Frontal cortex (tissue), 4 donors: Measurements from ENCODE around the gene CHSY1. TPM values are rescaled to one million over a fixed set of nuclear protein-coding genes. Genes with fewer than 3 reads are reported as not detected.

Experiments
- DNase-seq, 2 donors: peaks; one replicate each; pipeline ENCODE4 v3.0.0; 2012; ENCODE audit warnings: low spot score in 2 of 2
- FAIRE-seq: peaks from 2 replicates; lab custom pipeline; 2012; peaks lifted over from hg19 to GRCh38; lab: Jason Lieb, UNC
- total RNA-seq: library from RNA; depleted of rRNA; stranded (reverse); fragments of >200 nt; gene quantifications from one replicate; pipeline ENCODE4 v1.2.3, GENCODE V29; 2014
- donor health status: control.
- donor health status: control.
- donor health status: control.

Gene CHSY1
- total RNA-seq, 1 donor from 2014 or later = 22.8 TPM

- FAIRE-seq (no peak), DNase-seq (no peak)
These were observed 58.7 kb downstream of the CHSY1 start for GRCh38 chr15:101193120-101193644.

- DNase-seq = no peak
- no peak for FAIRE-seq
These were observed 59.8 kb downstream of the CHSY1 start for GRCh38 chr15:101192081-101192480.

GRCh38 chr15:101191242-101191641 lies 60.6 kb downstream of the CHSY1 start:
- no peak for DNase-seq
- FAIRE-seq = no peak

GRCh38 chr15:101190092-101190595 lies 61.7 kb downstream of the CHSY1 start:
- FAIRE-seq (no peak), DNase-seq (no peak)

- no peak for DNase-seq
- FAIRE-seq = no peak
These were observed 62.3 kb downstream of the CHSY1 start for GRCh38 chr15:101189409-101190091.

- no peak for FAIRE-seq
- DNase-seq = no peak
These were observed 63.0 kb downstream of the CHSY1 start for GRCh38 chr15:101188637-101189408.

GRCh38 chr15:101187820-101188636 lies 63.8 kb downstream of the CHSY1 start:
- DNase-seq = no peak

GRCh38 chr15:101185770-101186169 lies 66.1 kb downstream of the CHSY1 start:
- no peak for DNase-seq
- no peak for FAIRE-seq

More at GRCh38 chr15:101187820-101188636, 63.8 kb downstream of the CHSY1 start:
- no peak for FAIRE-seq

GRCh38 chr15:101185336-101185735 lies 66.5 kb downstream of the CHSY1 start:
- no peak for FAIRE-seq
- no peak for DNase-seq

GRCh38 chr15:101184830-101185229 lies 67.0 kb downstream of the CHSY1 start:
- FAIRE-seq (no peak), DNase-seq (no peak)

- no peak for FAIRE-seq
- no peak for DNase-seq
These were observed 67.9 kb downstream of the CHSY1 start for GRCh38 chr15:101183931-101184305.

GRCh38 chr15:101183226-101183930 lies 68.5 kb downstream of the CHSY1 start:
- no peak for DNase-seq
- no peak for FAIRE-seq

- DNase-seq = no peak
- no peak for FAIRE-seq
These were observed 69.6 kb downstream of the CHSY1 start for GRCh38 chr15:101182215-101182614.

GRCh38 chr15:101181349-101181748 lies 70.5 kb downstream of the CHSY1 start:
- no peak for FAIRE-seq

GRCh38 chr15:101180620-101181307 lies 71.1 kb downstream of the CHSY1 start:
- DNase-seq = no peak
- no peak for FAIRE-seq

More at GRCh38 chr15:101181349-101181748, 70.5 kb downstream of the CHSY1 start:
- DNase-seq = no peak

GRCh38 chr15:101179341-101180153 lies 72.3 kb downstream of the CHSY1 start:
- FAIRE-seq = no peak
- DNase-seq = no peak

- DNase-seq (no peak), FAIRE-seq (no peak)
These were observed 72.9 kb downstream of the CHSY1 start for GRCh38 chr15:101178931-101179330.

GRCh38 chr15:101178479-101178878 lies 73.4 kb downstream of the CHSY1 start:
- DNase-seq (no peak), FAIRE-seq (no peak)
